Fibroblast of the aortic adventitia (primary cell): ENCODE measurements around the gene CEACAM7. TPM values are rescaled to one million over a fixed set of nuclear protein-coding genes. Genes with fewer than 3 reads are reported as not detected.

ENCODE experiments used
- DNase-seq: peaks from one replicate; pipeline ENCODE4 v3.0.0-alpha.2; 2010; ENCODE audit warnings: low read depth
- H3K4me3 ChIP-seq: 2 replicates; pipeline ENCODE4 v1.5.1; 2011; ENCODE audit warnings: low read depth, mild to moderate bottlenecking, control low read depth, low read length, moderate library complexity
- total RNA-seq: library from RNA; depleted of rRNA; stranded (reverse); fragments of >200 nt; gene quantifications from 2 replicates; pipeline ENCODE4 v1.2.3, GENCODE V29; 2012; ENCODE audit warnings: low replicate concordance
- TF ChIP-seq, protein P1 (sequence below): IDR thresholded peaks from 2 replicates; pipeline ENCODE4 v1.5.1; 2011; ENCODE audit warnings: mild to moderate bottlenecking, low read length, control low read depth, inconsistent platforms; ENCODE audit not compliant: insufficient read depth

CEACAM7 gene
- total RNA-seq, 1 donor: not detected

DNA sequence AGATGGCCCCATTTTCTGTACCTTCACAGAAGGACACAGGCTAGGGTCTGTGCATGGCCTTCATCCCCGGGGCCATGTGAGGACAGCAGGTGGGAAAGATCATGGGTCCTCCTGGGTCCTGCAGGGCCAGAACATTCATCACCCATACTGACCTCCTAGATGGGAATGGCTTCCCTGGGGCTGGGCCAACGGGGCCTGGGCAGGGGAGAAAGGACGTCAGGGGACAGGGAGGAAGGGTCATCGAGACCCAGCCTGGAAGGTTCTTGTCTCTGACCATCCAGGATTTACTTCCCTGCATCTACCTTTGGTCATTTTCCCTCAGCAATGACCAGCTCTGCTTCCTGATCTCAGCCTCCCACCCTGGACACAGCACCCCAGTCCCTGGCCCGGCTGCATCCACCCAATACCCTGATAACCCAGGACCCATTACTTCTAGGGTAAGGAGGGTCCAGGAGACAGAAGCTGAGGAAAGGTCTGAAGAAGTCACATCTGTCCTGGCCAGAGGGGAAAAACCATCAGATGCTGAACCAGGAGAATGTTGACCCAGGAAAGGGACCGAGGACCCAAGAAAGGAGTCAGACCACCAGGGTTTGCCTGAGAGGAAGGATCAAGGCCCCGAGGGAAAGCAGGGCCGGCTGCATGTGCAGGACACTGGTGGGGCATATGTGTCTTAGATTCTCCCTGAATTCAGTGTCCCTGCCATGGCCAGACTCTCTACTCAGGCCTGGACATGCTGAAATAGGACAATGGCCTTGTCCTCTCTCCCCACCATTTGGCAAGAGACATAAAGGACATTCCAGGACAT is 7.0 kb upstream of the CEACAM7 start:
- no peak for DNase-seq
- no peak overlapping the region for H3K4me3 ChIP-seq
- TF ChIP-seq, protein P1, sequence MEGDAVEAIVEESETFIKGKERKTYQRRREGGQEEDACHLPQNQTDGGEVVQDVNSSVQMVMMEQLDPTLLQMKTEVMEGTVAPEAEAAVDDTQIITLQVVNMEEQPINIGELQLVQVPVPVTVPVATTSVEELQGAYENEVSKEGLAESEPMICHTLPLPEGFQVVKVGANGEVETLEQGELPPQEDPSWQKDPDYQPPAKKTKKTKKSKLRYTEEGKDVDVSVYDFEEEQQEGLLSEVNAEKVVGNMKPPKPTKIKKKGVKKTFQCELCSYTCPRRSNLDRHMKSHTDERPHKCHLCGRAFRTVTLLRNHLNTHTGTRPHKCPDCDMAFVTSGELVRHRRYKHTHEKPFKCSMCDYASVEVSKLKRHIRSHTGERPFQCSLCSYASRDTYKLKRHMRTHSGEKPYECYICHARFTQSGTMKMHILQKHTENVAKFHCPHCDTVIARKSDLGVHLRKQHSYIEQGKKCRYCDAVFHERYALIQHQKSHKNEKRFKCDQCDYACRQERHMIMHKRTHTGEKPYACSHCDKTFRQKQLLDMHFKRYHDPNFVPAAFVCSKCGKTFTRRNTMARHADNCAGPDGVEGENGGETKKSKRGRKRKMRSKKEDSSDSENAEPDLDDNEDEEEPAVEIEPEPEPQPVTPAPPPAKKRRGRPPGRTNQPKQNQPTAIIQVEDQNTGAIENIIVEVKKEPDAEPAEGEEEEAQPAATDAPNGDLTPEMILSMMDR: no peak

DNA sequence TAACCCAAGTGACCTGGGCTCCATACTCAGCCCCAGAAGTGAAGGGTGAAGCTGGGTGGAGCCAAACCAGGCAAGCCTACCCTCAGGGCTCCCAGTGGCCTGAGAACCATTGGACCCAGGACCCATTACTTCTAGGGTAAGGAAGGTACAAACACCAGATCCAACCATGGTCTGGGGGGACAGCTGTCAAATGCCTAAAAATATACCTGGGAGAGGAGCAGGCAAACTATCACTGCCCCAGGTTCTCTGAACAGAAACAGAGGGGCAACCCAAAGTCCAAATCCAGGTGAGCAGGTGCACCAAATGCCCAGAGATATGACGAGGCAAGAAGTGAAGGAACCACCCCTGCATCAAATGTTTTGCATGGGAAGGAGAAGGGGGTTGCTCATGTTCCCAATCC is 6.1 kb upstream of the CEACAM7 start:
- TF ChIP-seq, protein P1: no peak
- H3K4me3 ChIP-seq: no peak overlapping the region
- no peak for DNase-seq

DNA sequence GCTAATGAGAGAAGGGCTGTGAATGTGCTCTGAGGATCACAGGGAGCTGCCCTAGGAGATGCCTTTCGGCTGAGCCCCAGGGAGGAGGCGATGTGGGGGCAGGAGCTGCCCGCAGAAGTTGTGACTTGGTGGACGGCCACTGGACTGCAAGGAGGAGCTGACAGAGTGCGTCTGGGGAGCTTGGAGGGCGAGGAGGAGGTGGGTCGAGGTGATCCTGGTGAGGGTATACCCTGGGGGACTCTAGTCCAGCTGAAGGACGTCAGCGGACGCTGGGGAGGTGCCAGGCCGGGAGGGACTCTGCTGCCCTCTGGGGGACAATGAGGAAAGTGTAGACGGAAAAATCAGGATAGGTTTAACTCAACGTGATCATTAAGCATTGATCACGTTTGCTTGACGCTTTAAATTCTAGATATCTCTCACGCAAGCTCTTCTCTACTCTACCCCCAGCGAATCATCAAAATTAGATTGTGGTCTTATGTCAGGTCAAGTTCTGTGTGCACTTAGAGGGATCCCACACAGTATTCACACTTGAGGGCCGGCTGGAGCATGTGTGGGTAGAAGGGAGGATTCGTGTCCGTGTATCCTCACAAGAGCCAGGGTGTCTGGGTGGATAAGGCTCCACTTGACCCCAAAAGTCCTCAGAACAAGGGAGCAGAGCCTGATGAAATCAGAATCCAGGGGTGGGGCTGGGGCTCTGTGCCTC is 3.3 kb upstream of the CEACAM7 start:
- TF ChIP-seq, protein P1: peak; percentile 68

GRCh38 chr19:41690801-41691065 is 2.7 kb upstream of the CEACAM7 start:
- no peak for DNase-seq
- H3K4me3 ChIP-seq: no peak overlapping the region
- TF ChIP-seq, protein P1: no peak

More for the DNA sequence above, 3.3 kb upstream of the CEACAM7 start:
- H3K4me3 ChIP-seq: no peak overlapping the region
- no peak for DNase-seq

DNA sequence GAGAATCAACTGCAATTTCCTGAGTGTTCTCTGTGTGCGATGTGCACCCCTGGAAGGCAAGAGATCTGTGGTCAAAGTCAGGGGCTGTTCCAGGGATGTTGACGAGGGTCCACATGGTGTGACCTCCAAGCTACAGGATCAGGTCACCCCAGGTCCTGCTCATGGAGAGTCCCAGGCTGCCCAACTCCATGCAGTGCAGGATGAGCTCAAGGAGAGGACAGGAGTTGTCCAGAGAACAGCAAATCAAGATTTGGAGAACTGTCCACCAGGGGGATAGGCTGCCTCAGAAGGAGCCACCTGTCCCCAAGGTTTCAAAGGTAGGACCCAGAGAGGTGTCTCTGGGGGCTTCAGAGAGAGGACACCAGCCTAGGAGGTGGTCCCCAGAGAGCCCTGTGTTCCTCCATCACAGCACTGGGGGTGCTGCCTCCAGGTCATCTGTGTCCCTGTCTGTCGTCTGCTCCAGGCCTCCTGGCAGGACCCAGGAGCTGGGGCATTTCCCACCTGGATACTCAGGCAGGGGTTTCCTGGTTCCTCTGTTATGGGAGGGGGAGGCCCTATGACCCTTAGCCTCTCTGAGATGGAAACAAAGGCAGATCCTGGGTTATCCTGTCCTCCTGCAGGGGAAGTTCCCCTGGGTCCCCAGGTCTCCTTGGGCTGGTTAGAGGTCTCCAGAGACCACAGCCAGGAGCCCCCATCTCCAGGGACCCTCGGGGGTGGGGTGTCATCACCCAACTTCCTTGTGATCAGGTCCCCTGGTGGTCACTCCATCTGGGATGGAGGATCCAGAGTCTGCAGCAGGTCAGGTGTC is 2.1 kb upstream of the CEACAM7 start:
- DNase-seq: no peak
- H3K4me3 ChIP-seq: no peak overlapping the region
- TF ChIP-seq, protein P1: no peak

DNA sequence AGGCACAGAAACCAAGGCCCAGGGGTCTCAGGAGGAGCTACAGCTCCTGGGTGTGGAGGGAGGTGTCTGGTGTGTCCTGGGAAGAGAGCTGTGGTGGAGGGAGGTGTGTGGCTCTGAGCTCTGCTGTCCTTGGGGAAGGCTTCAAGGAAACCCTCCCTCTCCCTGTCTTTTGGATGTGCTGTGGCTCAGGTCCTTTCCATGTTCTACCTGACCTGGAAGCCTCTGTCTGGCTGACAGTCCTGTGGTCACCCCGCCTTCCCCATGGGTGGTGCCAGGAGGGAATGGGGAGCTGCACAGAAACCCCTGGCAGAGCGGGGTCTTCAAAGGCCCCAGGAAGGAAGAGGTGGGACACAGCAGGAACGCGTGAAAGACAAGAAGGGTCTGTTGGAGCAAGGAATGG is 617 bp upstream of the CEACAM7 start:
- no peak for DNase-seq
- TF ChIP-seq, protein P1: no peak
- H3K4me3 ChIP-seq: no peak overlapping the region
